Common myeloid progenitor, CD34-positive (primary cell): Measurements from ENCODE around the gene ZNF451.

Experiments
- CTCF ChIA-PET: fragments of 350-600 bp; sonication (Branson Sonifier 250); formaldehyde crosslinking; loops from one replicate; lab custom pipeline; 2021; ENCODE audit warnings: antibody characterized with exemption; lab: Charles Lee
- POLR2A ChIA-PET: fragments of 350-600 bp; sonication (Branson Sonifier 250); formaldehyde crosslinking; loops from one replicate; lab custom pipeline; 2021; ENCODE audit warnings: antibody characterized with exemption; lab: Charles Lee
- DNase-seq, 3 donors: peaks; one replicate each; pipeline versions ENCODE4 v3.0.0 to v3.0.0-alpha.2; 2013
- H3K27ac ChIP-seq, 2 experiments: 1 replicate in 1 of 2; 2 replicates in 1 of 2; pipeline ENCODE4 v1.7.0; 2013; ENCODE audit warnings: inconsistent platforms in 2 of 2, low read length in 2 of 2, mild to moderate bottlenecking in 2 of 2, low read depth in 1 of 2, moderate library complexity in 1 of 2; ENCODE audit not compliant: severe bottlenecking in 2 of 2, insufficient read depth in 1 of 2, poor library complexity in 1 of 2
- H3K27me3 ChIP-seq, 5 experiments: replicated peaks in 2 of 5; 1 replicate in 3 of 5; 2 replicates in 2 of 5; pipeline versions ENCODE4 v1.6.1 to v1.7.0; 2013; ENCODE audit warnings: low read length in 4 of 5, mild to moderate bottlenecking in 2 of 5, moderate library complexity in 2 of 5, inconsistent platforms in 1 of 5; ENCODE audit not compliant: insufficient read depth in 5 of 5, control insufficient read depth in 4 of 5
- H3K36me3 ChIP-seq, 4 experiments: 1 replicate in 2 of 4; 2 replicates in 2 of 4; pipeline versions ENCODE4 v1.6.1 to v1.7.0; 2013; ENCODE audit warnings: low read length in 3 of 4, control low read depth in 1 of 4, mild to moderate bottlenecking in 1 of 4; ENCODE audit not compliant: control insufficient read depth in 4 of 4, insufficient read depth in 4 of 4
- H3K4me1 ChIP-seq, 4 experiments: 1 replicate in 3 of 4; 2 replicates in 1 of 4; pipeline versions ENCODE4 v1.6.1 to v1.7.1; 2013; ENCODE audit warnings: low read length in 3 of 4, mild to moderate bottlenecking in 3 of 4, control low read depth in 1 of 4, inconsistent platforms in 1 of 4, moderate library complexity in 1 of 4; ENCODE audit not compliant: control insufficient read depth in 4 of 4, insufficient read depth in 4 of 4; ENCODE audit errors: control extremely low read depth in 1 of 4
- H3K4me3 ChIP-seq, 7 experiments: 1 replicate in 4 of 7; 2 replicates in 3 of 7; pipeline versions ENCODE4 v1.5.1 to v1.7.0; 2013; ENCODE audit warnings: mild to moderate bottlenecking in 7 of 7, low read length in 6 of 7, moderate library complexity in 6 of 7, inconsistent platforms in 2 of 7, low read depth in 2 of 7, control low read depth in 1 of 7; ENCODE audit not compliant: insufficient read depth in 4 of 7, control insufficient read depth in 1 of 7; ENCODE audit errors: extremely low read depth in 1 of 7
- H3K9me3 ChIP-seq, 5 experiments: 1 replicate in 4 of 5; 2 replicates in 1 of 5; pipeline versions ENCODE4 v1.6.1 to v1.7.1; 2013; ENCODE audit warnings: low read length in 4 of 5, mild to moderate bottlenecking in 2 of 5, inconsistent platforms in 1 of 5, low read depth in 1 of 5, moderate library complexity in 1 of 5; ENCODE audit not compliant: control insufficient read depth in 4 of 5, insufficient read depth in 2 of 5; ENCODE audit errors: control extremely low read depth in 1 of 5
- WGBS: methylation state at CpG from one replicate; pipeline ENCODE4 v1.1.5; 2013; ENCODE audit not compliant: insufficient coverage; 5-methylcytosine and 5-hydroxymethylcytosine counted together

ZNF451 gene

DNA sequence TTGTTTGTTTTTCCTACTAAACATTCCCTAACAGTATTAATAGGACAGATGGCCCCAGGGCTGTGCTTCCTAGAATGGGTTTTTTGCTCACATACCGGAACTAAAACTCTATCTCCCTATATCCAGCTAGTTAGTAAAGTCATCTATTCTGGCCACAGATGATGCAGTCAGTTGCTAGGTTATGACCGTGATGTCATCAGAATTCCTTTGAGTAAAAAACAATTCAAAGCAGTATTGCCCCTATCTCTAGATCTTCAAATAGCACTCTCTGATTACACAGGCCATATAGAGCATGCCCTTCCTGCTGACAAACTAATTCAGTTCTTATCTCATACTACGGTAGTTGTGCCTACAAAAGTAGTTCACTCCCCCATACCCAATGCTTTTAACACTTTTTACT lies 17.9 kb upstream of the ZNF451 start:
- Histone ChIP-seq H3K36me3 (peaks cover 0 to 6% (median 3%) of the 10 kb centered on the region in 4 experiments), H3K4me1 (no peaks in the 10 kb centered on the region), H3K9me3 (no peaks in the 10 kb centered on the region), H3K4me3 (no peak overlapping the region), H3K27ac (no peak overlapping the region), H3K27me3 (no peaks in the 10 kb centered on the region)
- ChIA-PET POLR2A (no interaction called here), CTCF (no interaction called here)
- WGBS, result 97% methylated on average over 3 of the region's 3 CpGs
- no peak for DNase-seq

DNA sequence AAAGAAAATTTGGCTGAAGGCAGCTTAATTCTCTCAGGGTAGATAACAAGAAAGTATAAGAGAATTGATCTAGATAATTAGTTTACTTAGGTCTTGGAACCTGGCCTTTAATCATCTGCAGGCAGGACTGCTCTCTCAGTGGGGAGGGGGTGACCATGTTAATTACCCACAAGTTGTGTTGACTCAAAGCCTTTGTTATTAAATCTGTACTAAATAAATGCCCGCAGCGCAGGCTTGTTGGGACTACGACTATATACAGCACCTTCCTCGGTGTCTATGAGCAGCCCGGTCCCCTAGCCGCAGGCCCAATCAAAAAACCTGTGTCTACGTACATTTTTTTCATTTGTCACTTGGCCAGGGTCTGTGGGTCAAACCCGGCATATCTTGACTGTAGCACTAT lies 15.6 kb upstream of the ZNF451 start:
- CTCF ChIA-PET, result no interaction called here
- H3K27ac ChIP-seq, result no peak overlapping the region
- H3K27me3 ChIP-seq, result no peaks in the 10 kb centered on the region
- no peak for DNase-seq
- POLR2A ChIA-PET, result no interaction called here
- H3K4me1 ChIP-seq, result no peaks in the 10 kb centered on the region
- peaks cover 0 to 4% (median 0%) of the 10 kb centered on the region in 5 experiments for H3K9me3 ChIP-seq
- 93% methylated on average over 5 of the region's 8 CpGs for WGBS
- no peak overlapping the region for H3K4me3 ChIP-seq
- H3K36me3 ChIP-seq, result peaks cover 0 to 3% (median 0%) of the 10 kb centered on the region in 4 experiments

GRCh38 chr6:57075092-57075491 lies 14.9 kb upstream of the ZNF451 start:
- Histone ChIP-seq H3K4me1 (no peaks in the 10 kb centered on the region), H3K27me3 (no peaks in the 10 kb centered on the region), H3K36me3 (peaks cover 0 to 3% (median 0%) of the 10 kb centered on the region in 4 experiments), H3K27ac (no peak overlapping the region), H3K9me3 (peaks cover 0 to 6% (median 0%) of the 10 kb centered on the region in 5 experiments), H3K4me3 (no peak overlapping the region)
- peak in 1 of 3 donors; percentile 10 for DNase-seq
- ChIA-PET POLR2A (no interaction called here), CTCF (no interaction called here)

DNA sequence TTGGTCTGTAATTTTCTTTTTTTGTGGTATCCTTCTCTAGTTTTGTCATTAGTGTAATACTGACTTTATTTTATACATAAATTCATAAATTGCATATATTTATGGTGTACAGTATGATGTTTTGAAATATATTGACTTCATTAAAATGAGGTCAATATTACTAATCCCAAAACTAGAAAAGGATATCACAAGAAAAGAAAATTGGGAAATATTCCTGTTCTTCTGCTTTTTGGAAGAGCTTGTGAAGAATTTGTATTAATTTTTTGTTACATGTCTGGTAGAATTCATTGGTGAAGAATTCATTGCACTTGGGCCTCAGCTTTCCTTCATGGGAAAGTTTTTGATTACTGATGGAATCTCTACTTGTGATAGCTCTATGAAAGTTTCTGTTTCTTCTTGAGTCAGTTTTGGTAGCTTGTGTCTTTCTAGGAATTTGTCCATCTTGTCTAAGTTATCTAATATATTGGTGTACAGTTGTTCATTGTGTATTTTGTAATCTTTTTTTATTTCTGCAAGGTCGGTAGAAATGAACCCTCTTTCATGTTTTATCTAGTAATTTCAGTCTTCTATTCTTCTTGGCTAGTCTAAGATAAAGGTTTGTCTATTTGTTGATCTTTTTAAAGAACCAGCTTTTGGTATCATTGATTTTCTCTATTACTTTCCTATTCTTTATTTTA lies 11.3 kb upstream of the ZNF451 start:
- no peaks in the 10 kb centered on the region for H3K27me3 ChIP-seq
- no peak for DNase-seq
- H3K9me3 ChIP-seq, result peaks cover 0 to 10% (median 2%) of the 10 kb centered on the region in 5 experiments
- ChIA-PET POLR2A (no interaction called here), CTCF (no interaction called here)
- H3K27ac ChIP-seq, result no peak overlapping the region
- H3K4me1 ChIP-seq, result no peaks in the 10 kb centered on the region
- peaks cover 0 to 3% (median 0%) of the 10 kb centered on the region in 4 experiments for H3K36me3 ChIP-seq
- H3K4me3 ChIP-seq, result no peak overlapping the region
- WGBS, result no CpG with 5 or more reads among the region's 1 CpG

GRCh38 chr6:57085471-57085870 lies 4.5 kb upstream of the ZNF451 start:
- 100% methylated on average over 1 of the region's 2 CpGs for WGBS
- H3K4me1 ChIP-seq, result peaks cover 3 to 15% (median 5%) of the 10 kb centered on the region in 4 experiments
- no peaks in the 10 kb centered on the region for H3K36me3 ChIP-seq
- ChIA-PET CTCF (no interaction called here), POLR2A (no interaction called here)
- no peaks in the 10 kb centered on the region for H3K27me3 ChIP-seq
- no peak overlapping the region for H3K4me3 ChIP-seq
- DNase-seq, result no peak
- no peak overlapping the region for H3K27ac ChIP-seq
- H3K9me3 ChIP-seq, result peaks cover 0 to 3% (median 0%) of the 10 kb centered on the region in 5 experiments

DNA sequence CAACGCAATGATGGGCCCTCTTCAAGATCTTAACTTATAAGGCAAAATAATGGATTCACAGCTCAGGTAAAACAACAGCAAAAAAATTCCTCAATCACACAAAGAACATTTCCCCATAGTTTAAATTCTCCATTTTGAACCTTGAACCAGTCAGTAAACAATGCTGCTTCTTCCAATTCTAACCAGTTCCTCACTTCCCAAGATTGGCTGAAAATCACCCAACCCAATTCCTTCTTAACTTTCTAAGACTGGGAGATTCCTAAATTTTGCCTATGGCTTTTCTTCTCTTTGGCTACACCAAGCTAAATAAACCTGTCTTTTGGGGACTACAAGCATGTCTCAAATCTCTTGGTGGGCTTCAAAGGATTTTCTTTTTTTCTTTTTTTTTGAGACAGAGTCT lies 3.1 kb upstream of the ZNF451 start:
- 100% methylated on average over 1 of the region's 1 CpG for WGBS
- Histone ChIP-seq H3K4me1 (peaks cover 8 to 20% (median 11%) of the 10 kb centered on the region in 4 experiments), H3K27me3 (no peaks in the 10 kb centered on the region), H3K36me3 (peaks cover 0 to 3% (median 1%) of the 10 kb centered on the region in 4 experiments), H3K9me3 (no peaks in the 10 kb centered on the region), H3K27ac (no peak overlapping the region), H3K4me3 (no peak overlapping the region)
- ChIA-PET POLR2A (no interaction called here), CTCF (no interaction called here)
- DNase-seq, result no peak

DNA sequence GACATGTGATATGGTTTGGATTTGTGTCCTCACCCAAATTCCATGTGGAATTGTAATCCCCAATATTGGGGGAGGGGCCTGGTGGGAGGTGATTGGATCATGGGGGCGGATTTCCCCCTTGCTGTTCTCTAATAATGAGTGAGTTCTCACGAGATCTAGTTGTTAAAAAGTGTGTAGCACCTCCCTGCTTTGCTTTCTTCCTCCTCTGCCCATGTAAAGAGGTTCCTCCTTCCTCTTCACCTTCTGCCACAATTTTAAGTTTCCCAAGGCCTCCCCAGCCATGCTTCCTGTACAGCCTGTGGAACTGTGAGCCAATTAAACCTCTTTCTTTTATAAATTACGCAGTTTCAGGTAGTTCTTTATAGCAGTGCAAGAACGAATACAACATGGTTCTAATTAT lies 2.1 kb upstream of the ZNF451 start:
- H3K4me1 ChIP-seq, result peaks cover 9 to 23% (median 19%) of the 10 kb centered on the region in 4 experiments
- no peak overlapping the region for H3K27ac ChIP-seq
- H3K36me3 ChIP-seq, result peaks cover 0 to 7% (median 3%) of the 10 kb centered on the region in 4 experiments
- POLR2A ChIA-PET, result no interaction called here
- DNase-seq, result no peak
- no peaks in the 10 kb centered on the region for H3K9me3 ChIP-seq
- CTCF ChIA-PET, result no interaction called here
- no peaks in the 10 kb centered on the region for H3K27me3 ChIP-seq
- no peak overlapping the region for H3K4me3 ChIP-seq
- no CpG with 5 or more reads among the region's 4 CpGs for WGBS
